GM12875 (cell line): ENCODE data around the gene CPE.

Experiments used
- H3K4me3 ChIP-seq: one replicate; pipeline ENCODE4 v1.5.1; 2011; ENCODE audit warnings: low read depth, low read length, control low read depth
- TF ChIP-seq, protein P1 (sequence below): IDR thresholded peaks from 2 replicates; pipeline ENCODE4 v1.5.1; 2011; ENCODE audit warnings: low read depth, mild to moderate bottlenecking, control low read depth, inconsistent platforms, low read length, moderate library complexity, borderline replicate concordance; ENCODE audit not compliant: insufficient read depth

CPE gene

DNA sequence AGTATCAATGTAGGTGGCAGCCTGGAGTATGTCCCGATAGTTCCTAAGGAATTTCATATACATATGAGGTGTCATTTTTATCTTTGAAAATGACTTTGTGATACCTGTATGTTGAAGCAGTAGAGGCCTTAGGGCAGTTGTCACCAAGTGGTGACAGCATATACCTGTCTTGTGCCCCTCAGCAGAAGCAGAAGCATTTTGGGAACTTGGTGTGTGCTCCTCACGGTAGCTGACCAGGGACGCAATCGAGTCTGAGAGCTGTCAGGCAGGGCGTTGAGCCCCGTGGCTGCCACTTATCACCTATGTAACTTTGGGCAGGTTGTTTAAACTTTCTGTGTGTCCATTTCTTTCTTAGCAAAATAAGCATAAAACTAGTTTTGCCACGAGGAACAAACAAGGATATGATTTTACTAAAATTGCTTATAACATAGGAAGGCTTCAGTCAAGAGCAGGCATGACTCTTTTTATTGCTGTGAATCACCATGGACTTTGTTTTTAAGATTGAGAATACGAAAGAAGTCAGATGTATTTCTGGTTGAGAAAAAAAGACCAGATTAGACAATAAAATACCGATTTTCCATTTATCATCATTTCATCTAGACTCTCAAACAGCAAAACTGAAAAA is 161.5 kb downstream of the CPE start:
- no peak overlapping the region for H3K4me3 ChIP-seq
- TF ChIP-seq, protein P1, sequence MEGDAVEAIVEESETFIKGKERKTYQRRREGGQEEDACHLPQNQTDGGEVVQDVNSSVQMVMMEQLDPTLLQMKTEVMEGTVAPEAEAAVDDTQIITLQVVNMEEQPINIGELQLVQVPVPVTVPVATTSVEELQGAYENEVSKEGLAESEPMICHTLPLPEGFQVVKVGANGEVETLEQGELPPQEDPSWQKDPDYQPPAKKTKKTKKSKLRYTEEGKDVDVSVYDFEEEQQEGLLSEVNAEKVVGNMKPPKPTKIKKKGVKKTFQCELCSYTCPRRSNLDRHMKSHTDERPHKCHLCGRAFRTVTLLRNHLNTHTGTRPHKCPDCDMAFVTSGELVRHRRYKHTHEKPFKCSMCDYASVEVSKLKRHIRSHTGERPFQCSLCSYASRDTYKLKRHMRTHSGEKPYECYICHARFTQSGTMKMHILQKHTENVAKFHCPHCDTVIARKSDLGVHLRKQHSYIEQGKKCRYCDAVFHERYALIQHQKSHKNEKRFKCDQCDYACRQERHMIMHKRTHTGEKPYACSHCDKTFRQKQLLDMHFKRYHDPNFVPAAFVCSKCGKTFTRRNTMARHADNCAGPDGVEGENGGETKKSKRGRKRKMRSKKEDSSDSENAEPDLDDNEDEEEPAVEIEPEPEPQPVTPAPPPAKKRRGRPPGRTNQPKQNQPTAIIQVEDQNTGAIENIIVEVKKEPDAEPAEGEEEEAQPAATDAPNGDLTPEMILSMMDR: no peak

GRCh38 chr4:165541851-165542459 is 163.1 kb downstream of the CPE start:
- TF ChIP-seq, protein P1: no peak
- no peak overlapping the region for H3K4me3 ChIP-seq

DNA sequence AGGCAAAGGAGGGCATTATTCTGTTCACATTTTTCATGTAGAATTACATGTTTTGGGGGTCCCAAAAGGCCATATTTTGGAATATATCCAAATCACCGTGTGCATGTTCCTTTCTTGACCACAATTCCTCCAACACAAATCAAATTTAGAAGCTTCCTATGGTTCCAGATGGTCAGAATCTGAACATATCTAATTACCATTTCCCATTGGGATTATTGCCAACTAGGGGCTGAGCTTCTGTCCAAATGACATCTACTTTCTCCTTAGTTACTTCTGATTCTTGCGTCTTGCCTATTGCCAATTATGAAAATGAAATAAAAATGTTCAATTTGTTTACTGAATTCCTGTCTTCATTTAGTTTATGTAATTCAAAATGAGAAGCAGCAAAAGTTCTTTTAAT is 163.7 kb downstream of the CPE start:
- no peak overlapping the region for H3K4me3 ChIP-seq
- TF ChIP-seq, protein P1: no peak
